Tibial artery (tissue), 4 donors: Measurements from ENCODE around the gene IRAG1.

Experiments used
- DNase-seq, 2 donors: peaks; one replicate each; pipeline ENCODE4 v3.0.0-alpha.2; 2019
- H3K27ac ChIP-seq, 2 donors: fragments of 200-600 bp; sonication (generic) in 1 of 2; 1 replicate in 1 of 2; 2 replicates in 1 of 2; pipeline ENCODE4 v1.5.1; 2018 to 2019; ENCODE audit warnings: mild to moderate bottlenecking in 1 of 2
- H3K27me3 ChIP-seq, 2 donors: fragments of 200-600 bp; sonication (generic) in 1 of 2; one replicate each; pipeline versions ENCODE4 v1.5.1 to v1.6.0; 2016 to 2019
- H3K36me3 ChIP-seq, 3 donors: fragments of 200-600 bp; sonication (generic) in 2 of 3; one replicate each; pipeline ENCODE4 v1.5.1; 2016 to 2019; ENCODE audit warnings: mild to moderate bottlenecking in 2 of 3
- H3K4me1 ChIP-seq, 4 donors: fragments of 200-600 bp; sonication (generic) in 2 of 4; 1 replicate in 3 of 4; 2 replicates in 1 of 4; pipeline ENCODE4 v1.5.1; 2016 to 2019
- H3K4me3 ChIP-seq, 2 donors: fragments of 200-600 bp; sonication (generic) in 1 of 2; 1 replicate in 1 of 2; 2 replicates in 1 of 2; pipeline ENCODE4 v1.5.1; 2018 to 2019; ENCODE audit warnings: mild to moderate bottlenecking in 2 of 2
- H3K9me3 ChIP-seq, 3 donors: fragments of 200-600 bp; sonication (generic) in 1 of 3; one replicate each; pipeline ENCODE4 v1.5.1; 2016 to 2019
- CTCF ChIP-seq, 2 experiments: fragments of 200-600 bp in 1 of 2; fragments of 450-650 bp in 1 of 2; IDR thresholded peaks; one replicate each; pipeline ENCODE4 v1.5.1; 2017 to 2019; ENCODE audit warnings: antibody characterized with exemption in 2 of 2, mild to moderate bottlenecking in 1 of 2, moderate library complexity in 1 of 2
- intact Hi-C: fragments of 100-400 bp; cut with DNase I; formaldehyde crosslinking; loops from one replicate; pipeline ENCODE4 v1.15.0; 2023; ENCODE audit warnings: low total_unique reads

The IRAG1 gene

GRCh38 chr11:10730151-10730550, 36.6 kb upstream of the IRAG1 start:
- H3K9me3 ChIP-seq = no peaks in the 10 kb centered on the region

GRCh38 chr11:10728789-10729472, 35.4 kb upstream of the IRAG1 start:
- Histone ChIP-seq H3K27me3 (no peaks in the 10 kb centered on the region), H3K4me1 (peaks cover 0 to 26% (median 10%) of the 10 kb centered on the region in 4 donors), H3K27ac (peak overlapping the region; percentile 69 to 77), H3K4me3 (peak overlapping the region in 1 of 2 donors; percentile 34), H3K9me3 (no peaks in the 10 kb centered on the region), H3K36me3 (no peaks in the 10 kb centered on the region)
- DNase-seq = no peak
- intact Hi-C loops = no loop called here
- no peak for TF ChIP-seq CTCF (IDR thresholded peaks at IDR 0.05)

More at GRCh38 chr11:10730151-10730550, 36.6 kb upstream of the IRAG1 start:
- no peaks in the 10 kb centered on the region for H3K27me3 ChIP-seq
- peaks cover 0 to 38% (median 16%) of the 10 kb centered on the region in 4 donors for H3K4me1 ChIP-seq
- no peak for DNase-seq
- H3K4me3 ChIP-seq = no peak overlapping the region
- H3K27ac ChIP-seq = peak overlapping the region in 1 of 2 donors; percentile 77
- TF ChIP-seq CTCF (IDR thresholded peaks at IDR 0.05) = no peak
- no peaks in the 10 kb centered on the region for H3K36me3 ChIP-seq
- intact Hi-C loops = loop anchor here (10.0 kb wide), 1 partner anchor 165 kb away; the partner anchor contains the start of gene LYVE1

GRCh38 chr11:10728154-10728553, 34.6 kb upstream of the IRAG1 start:
- intact Hi-C loops = no loop called here
- H3K4me1 ChIP-seq = peaks cover 0 to 18% (median 7%) of the 10 kb centered on the region in 4 donors
- H3K36me3 ChIP-seq = no peaks in the 10 kb centered on the region
- H3K27ac ChIP-seq = peak overlapping the region; percentile 69 to 77
- H3K27me3 ChIP-seq = no peaks in the 10 kb centered on the region
- no peaks in the 10 kb centered on the region for H3K9me3 ChIP-seq
- TF ChIP-seq CTCF (IDR thresholded peaks at IDR 0.05) = no peak
- no peak overlapping the region for H3K4me3 ChIP-seq
- no peak for DNase-seq

GRCh38 chr11:10727146-10727851, 33.7 kb upstream of the IRAG1 start:
- Histone ChIP-seq H3K27ac (no peak overlapping the region), H3K9me3 (no peaks in the 10 kb centered on the region), H3K36me3 (no peaks in the 10 kb centered on the region), H3K4me3 (no peak overlapping the region), H3K4me1 (peaks cover 0 to 15% (median 7%) of the 10 kb centered on the region in 4 donors), H3K27me3 (no peaks in the 10 kb centered on the region)
- DNase-seq = no peak
- intact Hi-C loops = no loop called here
- TF ChIP-seq CTCF (IDR thresholded peaks at IDR 0.05) = no peak

- no peaks in the 10 kb centered on the region for H3K36me3 ChIP-seq
- TF ChIP-seq CTCF (IDR thresholded peaks at IDR 0.05) = no peak
- H3K27me3 ChIP-seq = no peaks in the 10 kb centered on the region
- no peaks in the 10 kb centered on the region for H3K9me3 ChIP-seq
- no peak for DNase-seq
- no peak overlapping the region for H3K4me3 ChIP-seq
- H3K4me1 ChIP-seq = peaks cover 0 to 15% (median 7%) of the 10 kb centered on the region in 4 donors
- H3K27ac ChIP-seq = no peak overlapping the region
- intact Hi-C loops = no loop called here
Observed at GRCh38 chr11:10725907-10726253, 32.3 kb upstream of the IRAG1 start.
